Pulmonary artery endothelial cell (primary cell): ENCODE measurements around the gene SLCO3A1. TPM values are rescaled to one million over a fixed set of nuclear protein-coding genes. Genes with fewer than 3 reads are reported as not detected.

ENCODE experiments used
- DNase-seq: peaks from one replicate; pipeline ENCODE4 v3.0.0-alpha.2; 2011; ENCODE audit warnings: low read depth, low spot score
- total RNA-seq: library from RNA; depleted of rRNA; stranded (reverse); fragments of >200 nt; gene quantifications from 2 replicates; pipeline ENCODE4 v1.2.3, GENCODE V29; 2014

The SLCO3A1 gene
- total RNA-seq, 1 donor from 2014 or later = 1.9 TPM

GRCh38 chr15:92158426-92158825 lies 304.9 kb downstream of the SLCO3A1 start:
- no peak for DNase-seq

- DNase-seq = no peak
Observed at GRCh38 chr15:92159481-92159880, 306.0 kb downstream of the SLCO3A1 start.

GRCh38 chr15:92159906-92160841 lies 306.7 kb downstream of the SLCO3A1 start:
- DNase-seq = no peak

- no peak for DNase-seq
Observed at GRCh38 chr15:92161039-92161670, 307.6 kb downstream of the SLCO3A1 start.

- DNase-seq = no peak
Observed at GRCh38 chr15:92162657-92163056, 309.1 kb downstream of the SLCO3A1 start.

GRCh38 chr15:92163641-92164040 lies 310.1 kb downstream of the SLCO3A1 start:
- no peak for DNase-seq

GRCh38 chr15:92164327-92165000 lies 311.0 kb downstream of the SLCO3A1 start:
- DNase-seq = no peak

- no peak for DNase-seq
Observed at GRCh38 chr15:92165001-92165346, 311.5 kb downstream of the SLCO3A1 start.

- DNase-seq = no peak
Observed at GRCh38 chr15:92166029-92166428, 312.5 kb downstream of the SLCO3A1 start.

GRCh38 chr15:92166751-92167405 lies 313.4 kb downstream of the SLCO3A1 start:
- no peak for DNase-seq

- no peak for DNase-seq
Observed at GRCh38 chr15:92167451-92167850, 313.9 kb downstream of the SLCO3A1 start.

- DNase-seq = no peak
Observed at GRCh38 chr15:92168066-92168683, 314.7 kb downstream of the SLCO3A1 start.

GRCh38 chr15:92170897-92171296 lies 317.4 kb downstream of the SLCO3A1 start:
- no peak for DNase-seq

GRCh38 chr15:92178911-92179310 lies 325.4 kb downstream of the SLCO3A1 start:
- DNase-seq = no peak

- DNase-seq = no peak
Observed at GRCh38 chr15:92184142-92184541, 330.6 kb downstream of the SLCO3A1 start.

GRCh38 chr15:92184679-92185230 lies 331.2 kb downstream of the SLCO3A1 start:
- no peak for DNase-seq

GRCh38 chr15:92187975-92188374 lies 334.5 kb downstream of the SLCO3A1 start:
- no peak for DNase-seq

- DNase-seq = no peak
Observed at GRCh38 chr15:92189166-92189565, 335.7 kb downstream of the SLCO3A1 start.

- no peak for DNase-seq
Observed at GRCh38 chr15:92195241-92195640, 341.7 kb downstream of the SLCO3A1 start.

GRCh38 chr15:92196342-92196741 lies 342.8 kb downstream of the SLCO3A1 start:
- no peak for DNase-seq

GRCh38 chr15:92197746-92198145 lies 344.2 kb downstream of the SLCO3A1 start:
- DNase-seq = no peak
